SKM-1 treated with dmso at 0.1 percent for 144 hours (cell line): Measurements from ENCODE around the gene PPA1.
"Not testable (repeated sequence)": the region's sequence is repeated elsewhere in the genome, so short reads cannot be mapped to it uniquely, and the experiment has no call there.

ENCODE experiments used
- DNase-seq: peaks from one replicate; lab custom pipeline; 2025; ENCODE audit not compliant: unreplicated experiment; lab: John Stamatoyannopoulos, UW

Gene PPA1

GRCh38 chr10:70233109-70233938 lies at the start of gene PPA1:
Gene PPA1 (minus strand): TSS chr10:70233429. CDS start chr10:70233327, 102 bp downstream.
- DNase-seq, result peak; percentile 94

- no peak for DNase-seq
Measured at GRCh38 chr10:70281609-70282008, 48.4 kb upstream of the PPA1 start.

- DNase-seq, result no peak
Measured at GRCh38 chr10:70280099-70280498, 46.9 kb upstream of the PPA1 start.

GRCh38 chr10:70277396-70278030 lies 44.3 kb upstream of the PPA1 start:
- DNase-seq, result no peak

GRCh38 chr10:70274643-70275042 lies 41.4 kb upstream of the PPA1 start:
- no peak for DNase-seq

GRCh38 chr10:70272925-70273316 lies 39.7 kb upstream of the PPA1 start:
- DNase-seq, result peak; percentile 4

GRCh38 chr10:70271996-70272924 lies 39.0 kb upstream of the PPA1 start:
- no peak for DNase-seq

GRCh38 chr10:70270952-70271351 lies 37.7 kb upstream of the PPA1 start:
- DNase-seq, result no peak

GRCh38 chr10:70269741-70270140 lies 36.5 kb upstream of the PPA1 start:
- DNase-seq, result no peak

- no peak for DNase-seq
Measured at GRCh38 chr10:70268376-70268775, 35.1 kb upstream of the PPA1 start.

- no peak for DNase-seq
Measured at GRCh38 chr10:70267161-70267933, 34.1 kb upstream of the PPA1 start.

GRCh38 chr10:70266701-70267100 lies 33.5 kb upstream of the PPA1 start:
- no peak for DNase-seq

GRCh38 chr10:70266056-70266455 lies 32.8 kb upstream of the PPA1 start:
- DNase-seq, result no peak

GRCh38 chr10:70265032-70265689 lies 31.9 kb upstream of the PPA1 start:
- DNase-seq, result no peak

- no peak for DNase-seq
Measured at GRCh38 chr10:70260734-70261133, 27.5 kb upstream of the PPA1 start.

GRCh38 chr10:70260259-70260658 lies 27.0 kb upstream of the PPA1 start:
- DNase-seq, result no peak

GRCh38 chr10:70258216-70258615 lies 25.0 kb upstream of the PPA1 start:
- DNase-seq, result no peak

GRCh38 chr10:70257816-70258215 lies 24.6 kb upstream of the PPA1 start:
- DNase-seq, result not testable (repeated sequence)

- no peak for DNase-seq
Measured at GRCh38 chr10:70256463-70256862, 23.2 kb upstream of the PPA1 start.
